H1 (cell line): ENCODE data around the gene TTL. TPM values are rescaled to one million over a fixed set of nuclear protein-coding genes. Genes with fewer than 3 reads are reported as not detected.

Experiments
- CTCF ChIA-PET: fragments of 300-600 bp; sonication (Branson Sonifier 250); formaldehyde crosslinking; loops from one replicate; lab custom pipeline; 2021; ENCODE audit not compliant: partially characterized antibody; lab: Charles Lee
- POLR2A ChIA-PET: fragments of 300-600 bp; sonication (Branson Sonifier 250); formaldehyde crosslinking; loops from one replicate; lab custom pipeline; 2021; ENCODE audit warnings: inconsistent platforms; ENCODE audit not compliant: partially characterized antibody; lab: Charles Lee
- DNase-seq, 2 experiments: peaks; one replicate each; pipeline versions ENCODE4 v3.0.0 to v3.0.0-alpha.2; 2010 to 2022; ENCODE audit warnings: low spot score in 2 of 2, low read depth in 1 of 2, mixed read lengths in 1 of 2
- FAIRE-seq: peaks from 2 replicates; lab custom pipeline; 2011; peaks lifted over from hg19 to GRCh38; lab: Jason Lieb, UNC
- H2AFZ ChIP-seq: 2 replicates; pipeline ENCODE4 v1.8.1; 2012; ENCODE audit warnings: low read length, inconsistent platforms
- H2AK5ac ChIP-seq: 2 replicates; pipeline ENCODE4 v1.6.1; 2013; ENCODE audit warnings: low read depth, low read length
- H2BK120ac ChIP-seq: replicated peaks from 2 replicates; pipeline ENCODE3; 2013; ENCODE audit warnings: low read depth, low read length, inconsistent platforms
- H2BK12ac ChIP-seq: 2 replicates; pipeline ENCODE4 v1.6.1; 2013; ENCODE audit warnings: low read depth, low read length
- H2BK15ac ChIP-seq: 2 replicates; pipeline ENCODE4 v1.6.1; 2013; ENCODE audit warnings: low read length
- H2BK20ac ChIP-seq: 2 replicates; pipeline ENCODE4 v1.6.1; 2013; ENCODE audit warnings: low read length
- H2BK5ac ChIP-seq: 2 replicates; pipeline ENCODE4 v1.6.1; 2013; ENCODE audit warnings: low read depth, low read length
- H3K14ac ChIP-seq: 2 replicates; pipeline ENCODE4 v1.6.1; 2013; ENCODE audit warnings: inconsistent platforms; ENCODE audit not compliant: insufficient read length
- H3K18ac ChIP-seq: 2 replicates; pipeline ENCODE4 v1.6.1; 2013; ENCODE audit warnings: low read length; ENCODE audit errors: extremely low read depth
- H3K23ac ChIP-seq: 2 replicates; pipeline ENCODE4 v1.6.1; 2013; ENCODE audit warnings: inconsistent platforms; ENCODE audit not compliant: insufficient read length
- H3K23me2 ChIP-seq: 2 replicates; pipeline ENCODE4 v1.6.1; 2013; ENCODE audit warnings: low read depth, low read length
- H3K27ac ChIP-seq: 2 replicates; pipeline ENCODE4 v1.6.1; 2011; ENCODE audit warnings: low read depth, low read length, inconsistent platforms
- H3K27me3 ChIP-seq, 4 experiments: replicated peaks in 1 of 4; 1 replicate in 1 of 4; 2 replicates in 3 of 4; pipeline versions ENCODE4 v1.6.1 to v1.8.1; 2011 to 2013; ENCODE audit warnings: low read length in 3 of 4, mild to moderate bottlenecking in 3 of 4, inconsistent platforms in 2 of 4, mixed read lengths in 2 of 4, moderate library complexity in 1 of 4; ENCODE audit not compliant: control insufficient read depth in 3 of 4, insufficient read depth in 3 of 4; ENCODE audit errors: extremely low read depth in 1 of 4
- H3K36me3 ChIP-seq, 4 experiments: 2 replicates each; pipeline versions ENCODE4 v1.6.1 to v1.8.1; 2011 to 2013; ENCODE audit warnings: mild to moderate bottlenecking in 4 of 4, low read length in 3 of 4, moderate library complexity in 2 of 4, control low read depth in 1 of 4, inconsistent platforms in 1 of 4; ENCODE audit not compliant: insufficient read depth in 4 of 4, control insufficient read depth in 2 of 4
- H3K4ac ChIP-seq: replicated peaks from 2 replicates; pipeline ENCODE3; 2013; ENCODE audit warnings: low read length, low read depth, mixed read lengths, inconsistent platforms; ENCODE audit not compliant: insufficient read length
- H3K4me1 ChIP-seq, 4 experiments: replicated peaks in 1 of 4; 1 replicate in 1 of 4; 2 replicates in 3 of 4; pipeline versions ENCODE4 v1.6.1 to v1.8.1; 2011 to 2013; ENCODE audit warnings: low read length in 3 of 4, inconsistent platforms in 2 of 4, mixed read lengths in 1 of 4; ENCODE audit not compliant: insufficient read depth in 4 of 4, control insufficient read depth in 3 of 4
- H3K4me2 ChIP-seq, 2 experiments: 2 replicates each; pipeline versions ENCODE4 v1.6.1 to v1.8.1; 2011 to 2013; ENCODE audit warnings: low read depth in 2 of 2, low read length in 2 of 2, control low read depth in 1 of 2, inconsistent platforms in 1 of 2, mild to moderate bottlenecking in 1 of 2; ENCODE audit not compliant: insufficient read depth in 1 of 2
- H3K4me3 ChIP-seq, 4 experiments: fragments of 200-600, 300-600 bp in 1 of 4; sonication (generic), shearing (Covaris generic), sonication (Bioruptor Twin) in 1 of 4; 2 replicates each; pipeline versions ENCODE4 v1.5.1 to v1.8.1; 2011 to 2016; ENCODE audit warnings: low read length in 4 of 4, low read depth in 3 of 4, control low read depth in 2 of 4, inconsistent platforms in 2 of 4, mild to moderate bottlenecking in 2 of 4, mixed read lengths in 1 of 4, moderate library complexity in 1 of 4; ENCODE audit not compliant: insufficient read depth in 2 of 4; ENCODE audit errors: extremely low read depth in 1 of 4
- H3K56ac ChIP-seq: replicated peaks from 2 replicates; pipeline ENCODE3; 2013; ENCODE audit warnings: low read depth, mild to moderate bottlenecking, mixed read lengths, low read length, inconsistent platforms; ENCODE audit not compliant: insufficient read length
- H3K79me1 ChIP-seq: 2 replicates; pipeline ENCODE4 v1.6.1; 2013; ENCODE audit warnings: low read depth, low read length, control low read depth
- H3K79me2 ChIP-seq, 2 experiments: 2 replicates each; pipeline versions ENCODE4 v1.6.1 to v1.8.1; 2012 to 2013; ENCODE audit warnings: low read length in 2 of 2, mild to moderate bottlenecking in 2 of 2, inconsistent platforms in 1 of 2; ENCODE audit not compliant: insufficient read depth in 2 of 2, control insufficient read depth in 1 of 2
- H3K9ac ChIP-seq, 4 experiments: replicated peaks in 1 of 4; 1 replicate in 1 of 4; 2 replicates in 3 of 4; pipeline versions ENCODE4 v1.6.1 to v1.8.1; 2011 to 2013; ENCODE audit warnings: low read depth in 3 of 4, low read length in 3 of 4, control low read depth in 2 of 4, mild to moderate bottlenecking in 2 of 4, moderate library complexity in 2 of 4, inconsistent platforms in 1 of 4; ENCODE audit errors: extremely low read depth in 1 of 4
- H3K9me3 ChIP-seq, 2 experiments: 2 replicates each; pipeline versions ENCODE4 v1.6.1 to v1.8.1; 2012 to 2013; ENCODE audit warnings: mild to moderate bottlenecking in 2 of 2, moderate library complexity in 2 of 2, control low read depth in 1 of 2, inconsistent platforms in 1 of 2, low read depth in 1 of 2, low read length in 1 of 2, mixed read lengths in 1 of 2; ENCODE audit not compliant: insufficient read depth in 2 of 2
- H4K20me1 ChIP-seq, 2 experiments: replicated peaks in 1 of 2; 2 replicates each; pipeline versions ENCODE3 to v1.8.1; 2011 to 2013; ENCODE audit warnings: inconsistent platforms in 2 of 2, low read length in 2 of 2, mild to moderate bottlenecking in 1 of 2; ENCODE audit not compliant: insufficient read depth in 2 of 2, control insufficient read depth in 1 of 2
- H4K5ac ChIP-seq: 2 replicates; pipeline ENCODE4 v1.6.1; 2013; ENCODE audit warnings: low read length, low read depth, mixed read lengths, inconsistent platforms; ENCODE audit not compliant: insufficient read length
- H4K8ac ChIP-seq: 2 replicates; pipeline ENCODE4 v1.8.0; 2013; ENCODE audit warnings: mild to moderate bottlenecking, moderate library complexity, low read length, inconsistent platforms; ENCODE audit not compliant: insufficient read depth; ENCODE audit errors: extremely low read depth
- H4K91ac ChIP-seq: replicated peaks from 2 replicates; pipeline ENCODE3; 2013; ENCODE audit warnings: low read length, mixed read lengths, inconsistent platforms; ENCODE audit not compliant: insufficient read length
- ATF2 ChIP-seq: IDR thresholded peaks from 2 replicates; pipeline ENCODE4 v1.6.1; 2012; ENCODE audit warnings: low read length, inconsistent platforms
- BCL11A ChIP-seq, 2 experiments: IDR thresholded peaks; one replicate each; pipeline ENCODE4 v1.6.1; 2011; ENCODE audit warnings: low read depth in 2 of 2, low read length in 2 of 2, mild to moderate bottlenecking in 2 of 2
- KDM1A ChIP-seq: fragments of 200-600, 300-600 bp; sonication (generic); IDR thresholded peaks from 2 replicates; pipeline ENCODE4 v1.7.1; 2016; ENCODE audit warnings: mild to moderate bottlenecking, low read length, borderline replicate concordance
- KDM5A ChIP-seq: fragments of 200-600 bp; IDR thresholded peaks from 2 replicates; pipeline ENCODE4 v1.7.1; 2012; ENCODE audit warnings: mild to moderate bottlenecking, low read length, inconsistent platforms, mixed read lengths
- MAFK ChIP-seq: IDR thresholded peaks from 2 replicates; pipeline ENCODE4 v1.6.1; 2012; ENCODE audit warnings: low read depth, mild to moderate bottlenecking, improper control_type of control experiment, low read length
- NANOG ChIP-seq: IDR thresholded peaks from 2 replicates; pipeline ENCODE4 v1.6.1; 2011; ENCODE audit warnings: low read length, low read depth, mild to moderate bottlenecking, inconsistent platforms; ENCODE audit not compliant: insufficient read depth, poor library complexity, severe bottlenecking
- NRF1 ChIP-seq: IDR thresholded peaks from 2 replicates; pipeline ENCODE4 v1.6.1; 2011; ENCODE audit warnings: mild to moderate bottlenecking, low read depth, low read length, improper control_type of control experiment
- POLR2AphosphoS5 ChIP-seq: IDR thresholded peaks from 2 replicates; pipeline ENCODE4 v1.6.1; 2011; ENCODE audit warnings: low read depth, low read length
- SIRT6 ChIP-seq: IDR thresholded peaks from one replicate; pipeline ENCODE4 v1.7.1; 2012; ENCODE audit warnings: low read length, inconsistent platforms
- SIX5 ChIP-seq: IDR thresholded peaks from 2 replicates; pipeline ENCODE4 v1.6.1; 2011; ENCODE audit warnings: mild to moderate bottlenecking, low read depth, low read length
- SUZ12 ChIP-seq: fragments of 200-600 bp; sonication (generic); IDR thresholded peaks from 2 replicates; pipeline ENCODE4 v1.6.1; 2012; ENCODE audit warnings: mild to moderate bottlenecking, inconsistent platforms, low read length, moderate library complexity, mixed read lengths
- TCF12 ChIP-seq: IDR thresholded peaks from 2 replicates; pipeline ENCODE4 v1.6.1; 2011; ENCODE audit warnings: low read depth, mild to moderate bottlenecking, low read length
- TEAD4 ChIP-seq: IDR thresholded peaks from 2 replicates; pipeline ENCODE4 v1.6.1; 2012; ENCODE audit warnings: low read depth, low read length, inconsistent platforms, mixed read lengths
- YY1 ChIP-seq: IDR thresholded peaks from 2 replicates; pipeline ENCODE4 v1.6.1; 2011; ENCODE audit warnings: low read depth, mild to moderate bottlenecking, low read length
- WGBS, 2 experiments: shearing (Covaris generic) in 1 of 2; methylation state at CpG; one replicate each; pipeline versions ENCODE4 v1.1.6 to v1.1.7; 2013 to 2015; ENCODE audit warnings: low lambda C conversion rate in 2 of 2, mixed read lengths in 2 of 2, inconsistent platforms in 1 of 2, low coverage in 1 of 2, missing lambda C conversion rate in 1 of 2; ENCODE audit not compliant: insufficient replicate concordance in 2 of 2, insufficient coverage in 1 of 2, insufficient read length in 1 of 2; ENCODE audit errors: extremely low coverage in 1 of 2, missing lambda C conversion rate in 1 of 2; 5-methylcytosine and 5-hydroxymethylcytosine counted together
- polyA plus RNA-seq, 7 experiments: library from polyadenylated mRNA; depleted of rRNA in 3 of 7; stranded (reverse) in 5 of 7; unstranded in 2 of 7; fragments of >200 nt in 5 of 7; fragments of 200-250 nt in 2 of 7; gene quantifications; 1 replicate in 5 of 7; 2 replicates in 1 of 7; 4 replicates in 1 of 7; pipeline versions ENCODE4 v1.2.1 to v1.2.3, GENCODE V29; 2011 to 2013; ENCODE audit warnings: missing spikeins in 2 of 7, mixed read lengths in 2 of 7
- total RNA-seq: library from RNA; stranded (reverse); fragmentation: NEBNext Ultra II Directional; extraction: Animal tissue kit (Norgen Biotek cat#: 25700); gene quantifications from 2 replicates; pipeline ENCODE4 v1.2.1, GENCODE V29; 2021

The TTL gene
- total and polyA plus RNA-seq, 2 of the 8 experiments (the other 6 are each of a cell fraction or from before 2014, with no cell fraction given): 17.5 to 57.1 TPM

- Histone ChIP-seq H2AFZ (no peak overlapping the region), H3K79me2 (peaks cover 15 to 52% of the 10 kb centered on the region in 2 experiments), H3K56ac (no peak overlapping the region), H3K4me3 (no peak overlapping the region), H3K14ac (no peak overlapping the region), H4K8ac (no peak overlapping the region), H3K23ac (no peak overlapping the region), H2BK5ac (no peak overlapping the region), H3K23me2 (peaks cover 6% of the 10 kb centered on the region), H3K9ac (no peak overlapping the region), H3K9me3 (no peaks in the 10 kb centered on the region), H4K5ac (no peak overlapping the region), H3K27ac (no peak overlapping the region), H2BK15ac (no peak overlapping the region), H2BK12ac (no peak overlapping the region), H4K91ac (no peak overlapping the region), H2BK120ac (no peak overlapping the region), H3K4me1 (peaks cover 0 to 5% (median 3%) of the 10 kb centered on the region in 4 experiments; a peak in 2 of 7 replicates), H4K20me1 (peaks cover 4 to 5% of the 10 kb centered on the region in 2 experiments), H3K79me1 (no peaks in the 10 kb centered on the region; the same call in 1 of the 2 replicates), H3K4me2 (no peak overlapping the region), H3K4ac (no peak overlapping the region), H2BK20ac (no peak overlapping the region), H3K36me3 (peaks cover 15 to 59% (median 47%) of the 10 kb centered on the region in 4 experiments), H2AK5ac (no peak overlapping the region), H3K27me3 (no peaks in the 10 kb centered on the region; a peak in 1 of 7 replicates), H3K18ac (no peak overlapping the region)
- ChIA-PET POLR2A (no interaction called here), CTCF (no interaction called here)
- no peak for FAIRE-seq
- no peak for DNase-seq
- 97% methylated on average over 4 of the region's 4 CpGs; no CpG with 5 or more reads in 1 of the 2 experiments for WGBS, 2 experiments
- no peak for TF ChIP-seq NRF1
- no peak for TF ChIP-seq ATF2
- no peak for TF ChIP-seq TEAD4
- TF ChIP-seq BCL11A (IDR thresholded peaks at IDR 0.05; ENCODE audit: low read depth in 2 of 2, low read length in 2 of 2): no peak
- TF ChIP-seq MAFK: no peak
- no peak for TF ChIP-seq YY1
- TF ChIP-seq SIX5: no peak
- TF ChIP-seq SUZ12: no peak
- TF ChIP-seq POLR2AphosphoS5: no peak
- TF ChIP-seq TCF12: no peak
- TF ChIP-seq SIRT6: no peak
- no peak for TF ChIP-seq NANOG
- TF ChIP-seq KDM5A: no peak
- no peak for TF ChIP-seq KDM1A
These were observed 65.4 kb downstream of the TTL start for GRCh38 chr2:112547333-112547732.
